Upper lobe of right lung (tissue), 1 donor: ENCODE measurements around the gene ZBTB7C. TPM values are rescaled to one million over a fixed set of nuclear protein-coding genes. Genes with fewer than 3 reads are reported as not detected.
A peak's percentile ranks its signal among the peaks of the same experiment; 100 is the strongest.

Experiments
- ATAC-seq: fragments of 200-7000 bp; cut with Tn5 transposase; one replicate; pipeline ENCODE4 v1.9.1; 2020; ENCODE audit warnings: mild to moderate bottlenecking, moderate library complexity
- DNase-seq: peaks from one replicate; pipeline ENCODE4 v3.0.0-alpha.2; 2020
- H3K27ac ChIP-seq: fragments of 200-600 bp; one replicate; pipeline ENCODE4 v1.8.0; 2022
- H3K27me3 ChIP-seq: fragments of 200-600 bp; one replicate; pipeline ENCODE4 v1.8.0; 2022; ENCODE audit warnings: mild to moderate bottlenecking
- H3K36me3 ChIP-seq: fragments of 200-600 bp; one replicate; pipeline ENCODE4 v1.8.0; 2022
- H3K4me1 ChIP-seq: fragments of 200-600 bp; one replicate; pipeline ENCODE4 v1.8.0; 2022
- H3K4me3 ChIP-seq: fragments of 200-600 bp; one replicate; pipeline ENCODE4 v1.8.0; 2022; ENCODE audit warnings: mild to moderate bottlenecking
- H3K9me3 ChIP-seq: fragments of 200-600 bp; one replicate; pipeline ENCODE4 v1.8.0; 2022
- CTCF ChIP-seq: fragments of 200-600 bp; IDR thresholded peaks from one replicate; pipeline ENCODE4 v1.8.0; 2022; ENCODE audit warnings: antibody characterized with exemption
- intact Hi-C: fragments of 100-400 bp; cut with DNase I; formaldehyde crosslinking; loops from one replicate; pipeline ENCODE4 v1.11.0; 2022
- total RNA-seq: library from RNA; stranded (reverse); fragmentation: NEBNext Ultra II Directional; extraction: Animal tissue kit (Norgen Biotek cat#: 25700); gene quantifications from one replicate; pipeline ENCODE4 v1.2.1, GENCODE V29; 2021
- donor health status: DM: no; HTN: yes; CAD: no; lungs with severe emphysema.

The ZBTB7C gene
- total RNA-seq, 1 donor from 2014 or later, result 17.7 TPM

- peaks cover 23% of the 10 kb centered on the region for H3K4me1 ChIP-seq
- no peak for TF ChIP-seq CTCF
- DNase-seq (no peak), ATAC-seq (no peak)
- H3K27ac ChIP-seq, result peak overlapping the region; percentile 36
- no peaks in the 10 kb centered on the region for H3K27me3 ChIP-seq
- H3K4me3 ChIP-seq, result no peak overlapping the region
- no peaks in the 10 kb centered on the region for H3K36me3 ChIP-seq
- H3K9me3 ChIP-seq, result no peaks in the 10 kb centered on the region
- intact Hi-C loops, result no loop called here
These were observed 242.8 kb downstream of the ZBTB7C start for GRCh38 chr18:48166336-48166875.

- no peak overlapping the region for H3K27ac ChIP-seq
- no peaks in the 10 kb centered on the region for H3K36me3 ChIP-seq
- intact Hi-C loops, result no loop called here
- no peak for TF ChIP-seq CTCF
- peaks cover 23% of the 10 kb centered on the region for H3K4me1 ChIP-seq
- ATAC-seq, result no peak
- H3K4me3 ChIP-seq, result no peak overlapping the region
- DNase-seq, result no peak
- no peaks in the 10 kb centered on the region for H3K27me3 ChIP-seq
- H3K9me3 ChIP-seq, result no peaks in the 10 kb centered on the region
These were observed 243.9 kb downstream of the ZBTB7C start for GRCh38 chr18:48165111-48165866.

- H3K27me3 ChIP-seq, result no peaks in the 10 kb centered on the region
- intact Hi-C loops, result no loop called here
- ATAC-seq (no peak), DNase-seq (no peak)
- no peaks in the 10 kb centered on the region for H3K36me3 ChIP-seq
- H3K9me3 ChIP-seq, result no peaks in the 10 kb centered on the region
- peaks cover 23% of the 10 kb centered on the region for H3K4me1 ChIP-seq
- H3K4me3 ChIP-seq, result no peak overlapping the region
- no peak overlapping the region for H3K27ac ChIP-seq
- TF ChIP-seq CTCF, result no peak
These were observed 244.5 kb downstream of the ZBTB7C start for GRCh38 chr18:48164701-48165100.

GRCh38 chr18:48164116-48164515 is 245.1 kb downstream of the ZBTB7C start:
- ATAC-seq (no peak), DNase-seq (no peak)
- peaks cover 23% of the 10 kb centered on the region for H3K4me1 ChIP-seq
- H3K27ac ChIP-seq, result no peak overlapping the region
- intact Hi-C loops, result no loop called here
- no peaks in the 10 kb centered on the region for H3K36me3 ChIP-seq
- H3K4me3 ChIP-seq, result no peak overlapping the region
- no peaks in the 10 kb centered on the region for H3K9me3 ChIP-seq
- no peaks in the 10 kb centered on the region for H3K27me3 ChIP-seq
- TF ChIP-seq CTCF, result no peak

GRCh38 chr18:48163738-48164115 is 245.5 kb downstream of the ZBTB7C start:
- intact Hi-C loops, result no loop called here
- Histone ChIP-seq H3K36me3 (no peaks in the 10 kb centered on the region), H3K9me3 (no peaks in the 10 kb centered on the region), H3K4me1 (peaks cover 23% of the 10 kb centered on the region), H3K27ac (peak overlapping the region; percentile 17), H3K27me3 (no peaks in the 10 kb centered on the region), H3K4me3 (no peak overlapping the region)
- ATAC-seq, result no peak
- DNase-seq, result no peak
- TF ChIP-seq CTCF, result no peak
